IPS-NIHi11 (cell line): ENCODE measurements around the gene HPS4.
"Not testable (repeated sequence)": the region's sequence is repeated elsewhere in the genome, so short reads cannot be mapped to it uniquely, and the experiment has no call there.

Source experiments
- DNase-seq: peaks from one replicate; pipeline ENCODE4 v3.0.0; 2012; ENCODE audit warnings: mixed read lengths, low spot score

The HPS4 gene

DNA sequence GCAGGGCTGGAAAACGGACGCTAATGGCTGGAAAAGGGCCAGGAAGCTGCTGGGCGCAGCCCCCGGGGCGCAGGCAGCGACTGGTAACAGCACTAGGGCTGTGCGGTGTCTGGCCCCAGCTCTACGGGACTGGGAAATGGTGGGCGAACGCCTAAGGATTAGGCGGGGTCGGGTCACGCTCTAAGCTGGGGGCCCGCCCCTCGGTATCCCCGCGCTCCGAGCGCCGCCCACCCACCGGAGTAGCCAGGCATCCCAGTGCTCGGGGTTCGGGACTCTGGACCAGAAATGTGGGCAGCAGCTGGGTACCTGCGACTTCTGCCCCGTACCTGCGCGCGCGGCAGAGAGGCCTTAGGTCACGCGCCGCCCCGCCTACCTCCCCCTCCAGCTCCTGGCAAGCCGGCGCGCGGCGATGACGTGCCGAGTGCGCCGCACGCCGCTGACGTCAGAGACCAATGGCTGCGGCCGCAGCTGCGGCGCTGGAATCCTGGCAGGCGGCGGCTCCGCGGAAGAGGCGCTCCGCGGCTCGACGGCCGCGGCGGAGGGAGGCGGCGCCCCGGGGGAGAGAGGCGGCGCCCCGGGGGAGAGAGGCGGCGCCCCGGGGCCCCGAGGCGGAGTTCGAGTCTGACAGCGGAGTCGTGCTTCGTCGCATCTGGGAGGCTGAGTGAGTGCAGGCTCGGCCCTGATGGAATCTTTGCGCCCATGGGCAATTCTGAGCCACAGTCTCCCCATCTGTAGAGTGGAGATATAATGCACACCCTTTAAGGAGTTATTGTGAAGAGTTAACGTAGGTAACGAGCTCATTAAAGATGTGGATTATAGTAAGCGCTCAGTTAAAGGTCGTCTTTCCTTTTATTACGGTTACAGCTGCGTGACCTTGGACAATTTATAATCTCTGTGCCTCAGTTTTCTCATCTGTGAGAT lies at the start of gene HPS4, which contains the start of gene SRRD:
TSS of gene HPS4 (minus strand) at position 345 of the 921 bp plus-strand sequence. CDS start 2,021 bp downstream, outside the sequence.
TSS of gene SRRD (plus strand) at position 439 of the 921 bp plus-strand sequence. CDS start at position 453, 14 bp downstream.
- DNase-seq, result peak; percentile 98

DNA sequence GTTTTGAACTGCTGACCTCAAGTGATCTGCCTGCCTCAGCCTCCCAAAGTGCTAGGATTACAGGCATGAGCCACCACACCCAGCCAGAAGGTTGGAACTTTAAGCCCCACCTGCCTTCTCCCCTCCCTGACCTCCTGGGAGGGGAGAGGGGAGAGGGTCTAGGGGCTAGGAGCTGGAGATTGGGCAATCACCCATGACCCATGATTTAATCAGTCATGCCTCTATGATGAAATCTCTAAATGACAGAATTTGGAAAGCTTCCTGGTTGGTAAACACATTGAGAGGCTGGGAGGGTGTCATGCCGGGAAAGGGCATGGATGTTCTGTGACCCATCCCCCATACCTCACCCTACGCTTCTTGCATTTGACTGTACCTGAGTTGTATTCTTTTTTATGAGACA lies 45.8 kb upstream of the HPS4 start:
- DNase-seq, result no peak

DNA sequence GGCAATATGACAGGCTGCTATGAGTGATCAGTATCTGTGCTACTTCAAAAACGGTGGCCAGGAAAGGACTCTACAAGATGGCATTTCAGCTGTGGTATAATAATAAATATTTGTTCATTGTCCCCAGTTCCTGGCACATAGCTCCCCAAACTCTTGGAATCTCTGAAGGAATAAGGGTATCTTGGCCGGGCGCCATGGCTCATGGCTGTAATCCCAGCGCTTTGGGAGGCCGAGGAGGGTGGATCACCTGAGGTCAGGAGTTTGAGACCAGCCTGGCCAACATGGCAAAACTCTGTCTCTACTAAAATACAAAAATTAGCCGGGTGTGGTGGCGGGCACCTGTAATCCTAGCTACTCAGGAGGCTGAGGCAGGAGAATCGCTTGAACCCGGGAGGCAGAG lies 44.9 kb upstream of the HPS4 start:
- not testable (repeated sequence) for DNase-seq

DNA sequence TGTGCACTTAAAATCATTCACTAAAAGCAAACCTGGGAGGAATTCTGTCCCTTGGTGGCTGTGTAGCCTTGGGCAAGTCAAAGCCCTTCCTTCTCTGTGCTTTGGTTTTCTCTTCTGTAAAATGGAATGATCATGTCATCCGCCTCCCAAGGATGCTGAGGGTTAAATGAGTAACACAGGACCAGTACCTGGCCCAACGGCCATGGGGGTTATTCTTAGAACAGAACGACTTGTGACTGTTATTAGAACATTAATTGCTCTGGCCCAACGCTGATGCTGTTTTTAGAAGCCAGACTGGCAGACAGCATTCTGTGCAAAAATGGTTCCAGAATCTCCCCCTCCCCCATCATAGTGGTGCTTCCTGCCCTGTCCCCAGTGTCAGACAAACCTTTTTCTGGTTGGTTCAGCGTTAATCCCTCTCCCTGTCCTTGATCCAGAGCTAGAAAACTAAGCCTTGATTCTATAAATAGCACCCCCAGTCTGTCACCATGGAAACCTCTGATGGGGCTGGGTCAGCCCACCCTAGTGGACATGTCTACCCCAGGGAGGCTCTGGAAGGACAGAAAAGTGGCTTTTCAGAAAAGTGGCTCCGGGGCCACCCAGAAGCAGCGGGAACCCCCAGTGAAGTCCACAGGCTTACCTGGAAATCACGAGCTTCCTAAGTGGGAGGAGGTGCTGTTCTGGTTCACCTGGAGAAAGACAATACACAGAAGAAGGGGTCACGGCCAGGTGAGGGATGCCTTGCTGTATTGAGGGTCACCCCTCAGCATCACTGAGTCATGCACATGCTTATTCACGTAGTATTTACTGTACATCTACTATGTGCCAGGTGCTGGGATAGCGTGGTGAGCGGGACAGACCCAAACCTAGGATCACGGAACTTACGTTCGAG lies 44.2 kb upstream of the HPS4 start:
- no peak for DNase-seq

DNA sequence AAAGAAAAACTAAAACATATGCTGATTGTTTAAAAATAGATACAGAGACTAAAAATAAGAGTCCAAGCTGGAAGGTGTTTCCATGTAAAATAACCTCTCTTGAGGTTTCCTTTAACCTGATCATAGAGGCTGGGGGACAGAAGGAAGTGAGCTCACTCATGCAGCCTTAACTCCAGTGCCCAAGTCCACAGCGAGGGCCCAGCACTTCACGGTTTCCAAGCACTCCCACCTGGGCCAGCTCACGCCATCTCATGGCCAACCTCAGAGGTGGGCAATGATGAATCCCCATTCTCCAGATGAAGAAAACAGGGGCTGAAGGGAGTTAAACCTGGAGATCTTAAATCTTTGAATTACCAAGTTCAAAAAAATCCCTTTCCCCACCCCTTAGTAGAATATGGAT lies 43.6 kb upstream of the HPS4 start:
- no peak for DNase-seq

DNA sequence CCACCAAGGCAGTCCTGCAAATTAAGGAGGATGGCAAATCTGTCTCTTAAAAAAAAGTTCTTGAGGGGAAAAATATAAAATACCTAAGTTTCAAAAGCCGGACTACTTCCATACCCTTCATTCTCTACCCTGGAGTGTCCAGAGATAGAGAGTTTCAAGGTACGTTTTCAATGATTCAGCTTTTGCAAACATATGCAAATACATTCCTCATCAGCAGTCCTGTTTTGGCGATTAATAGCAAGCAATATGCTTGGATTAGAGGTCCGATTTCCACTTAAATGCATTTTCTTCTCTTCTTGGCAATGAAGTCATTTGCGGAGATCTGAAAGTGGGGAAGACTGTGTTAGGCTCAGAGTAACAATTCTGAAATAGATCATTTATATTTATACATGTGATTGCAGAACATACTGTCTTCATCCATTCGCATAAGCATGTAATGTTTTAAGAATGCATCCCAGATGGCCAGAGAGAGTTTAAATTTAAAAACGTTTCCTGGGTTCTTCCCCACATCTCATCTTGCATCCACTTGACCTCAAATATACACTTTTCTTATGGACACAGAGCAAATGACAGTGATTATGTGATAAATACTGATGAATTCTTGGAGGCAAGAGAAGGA lies 42.5 kb upstream of the HPS4 start:
- DNase-seq, result no peak

DNA sequence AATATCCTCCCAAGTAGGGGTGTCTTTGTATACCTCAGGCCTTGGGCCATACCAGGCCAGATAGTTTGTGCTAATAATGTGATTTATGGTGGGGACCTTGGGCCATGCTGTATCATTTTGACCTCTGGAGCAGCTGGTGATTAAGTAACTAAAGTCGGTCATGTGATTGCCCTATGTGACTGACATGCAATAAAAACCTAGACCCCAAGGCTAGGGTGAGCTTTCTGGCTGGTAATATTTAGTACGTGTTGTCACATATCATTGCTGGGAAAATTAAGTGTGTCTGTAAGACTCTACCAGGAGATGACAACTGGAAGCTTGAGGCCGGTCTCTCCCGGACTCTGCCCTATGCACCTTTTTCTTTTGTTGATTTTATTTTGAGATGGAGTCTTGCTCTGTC lies 41.3 kb upstream of the HPS4 start:
- DNase-seq, result no peak

DNA sequence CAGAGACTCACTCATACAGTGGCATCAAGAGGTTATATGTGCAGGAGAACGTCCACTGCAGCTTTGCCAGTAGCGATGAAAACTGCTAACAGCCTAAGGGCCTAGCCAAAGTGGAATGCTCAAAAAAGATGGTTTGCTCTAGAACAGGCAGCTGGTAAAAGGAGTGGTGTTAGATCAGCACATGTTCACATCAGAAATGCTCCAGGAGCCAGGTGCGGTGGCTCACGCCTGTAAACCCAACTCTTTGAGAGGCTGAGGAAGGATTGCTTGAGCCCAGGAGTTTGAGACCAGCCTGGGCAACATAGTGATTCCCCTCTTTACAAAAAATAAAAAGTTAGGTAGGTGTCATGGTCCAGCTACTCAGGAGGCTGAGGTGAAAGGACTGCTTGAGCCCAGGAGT lies 39.0 kb upstream of the HPS4 start:
- DNase-seq, result no peak

DNA sequence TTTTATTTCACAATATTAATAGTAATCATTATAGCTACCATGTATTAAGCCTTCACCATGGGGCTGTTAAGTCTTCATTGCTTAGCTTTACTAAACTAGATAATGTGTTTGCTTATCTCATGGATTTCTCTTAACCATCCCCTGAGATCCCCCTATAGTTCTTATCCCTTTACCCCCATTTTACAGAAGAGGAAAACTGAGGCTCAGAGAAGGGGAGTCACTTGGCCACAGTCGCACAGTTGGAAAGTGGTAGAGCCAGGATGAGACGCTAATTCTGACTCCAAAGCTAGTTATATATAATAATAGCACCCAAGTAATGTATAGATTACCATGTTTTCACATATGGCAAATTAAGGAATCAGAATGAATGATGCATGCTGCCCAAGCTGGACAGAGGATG lies 38.4 kb upstream of the HPS4 start:
- no peak for DNase-seq

DNA sequence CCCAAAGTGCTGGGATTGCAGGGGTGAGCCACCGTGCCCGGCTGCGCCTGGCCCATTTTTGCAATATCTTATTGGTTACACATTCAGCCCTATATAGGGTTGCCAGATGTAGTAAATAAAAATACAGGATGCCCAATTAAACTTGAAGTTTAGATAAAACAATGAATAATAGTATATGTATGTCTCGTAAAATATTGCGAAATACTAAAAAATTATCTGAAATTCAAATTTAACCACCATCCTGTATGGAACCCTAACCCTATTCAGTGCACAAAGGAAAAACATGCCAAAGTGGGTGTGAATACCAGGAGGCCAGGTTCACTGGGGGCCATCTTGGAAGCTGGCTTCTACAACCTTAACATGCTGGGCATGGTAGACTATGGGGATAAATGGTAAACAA lies 33.8 kb upstream of the HPS4 start:
- no peak for DNase-seq

DNA sequence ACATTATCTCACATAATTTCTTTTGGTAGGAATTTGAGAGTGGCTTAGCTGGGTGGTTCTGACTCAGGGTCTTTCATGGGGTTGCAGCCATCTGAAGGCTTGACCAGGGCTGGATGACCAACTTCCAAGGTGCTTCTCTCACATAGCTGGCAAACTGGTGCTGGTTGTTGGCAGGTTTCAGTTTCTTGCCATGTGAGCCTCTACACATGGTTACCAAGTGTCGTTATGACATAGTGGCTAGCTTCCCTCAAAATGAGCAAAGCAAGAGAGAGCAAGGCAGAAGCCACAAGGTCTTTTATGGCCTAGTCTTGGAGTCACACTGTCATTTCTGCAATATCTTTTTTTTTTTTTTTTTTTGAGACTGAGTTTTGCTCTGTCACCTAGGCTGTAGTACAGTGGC lies 32.9 kb upstream of the HPS4 start:
- no peak for DNase-seq

DNA sequence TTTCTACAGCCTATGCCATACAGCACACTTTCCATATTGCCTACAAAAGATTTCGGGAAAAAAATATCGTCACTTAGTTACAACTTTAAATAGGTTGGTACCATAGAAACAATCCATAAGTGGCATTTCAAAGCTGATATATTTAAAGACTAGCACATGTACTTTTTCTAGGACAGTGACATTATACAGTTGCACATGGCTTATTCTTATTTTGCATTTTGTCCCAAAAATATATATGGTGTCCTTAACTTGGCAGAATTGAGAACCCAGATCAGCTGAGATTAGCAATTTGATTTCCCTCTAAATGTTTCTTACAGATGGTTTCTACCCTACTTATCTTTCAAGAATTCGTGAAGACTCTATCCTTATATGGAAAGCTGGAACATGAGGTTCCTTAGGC lies 32.3 kb upstream of the HPS4 start:
- no peak for DNase-seq

DNA sequence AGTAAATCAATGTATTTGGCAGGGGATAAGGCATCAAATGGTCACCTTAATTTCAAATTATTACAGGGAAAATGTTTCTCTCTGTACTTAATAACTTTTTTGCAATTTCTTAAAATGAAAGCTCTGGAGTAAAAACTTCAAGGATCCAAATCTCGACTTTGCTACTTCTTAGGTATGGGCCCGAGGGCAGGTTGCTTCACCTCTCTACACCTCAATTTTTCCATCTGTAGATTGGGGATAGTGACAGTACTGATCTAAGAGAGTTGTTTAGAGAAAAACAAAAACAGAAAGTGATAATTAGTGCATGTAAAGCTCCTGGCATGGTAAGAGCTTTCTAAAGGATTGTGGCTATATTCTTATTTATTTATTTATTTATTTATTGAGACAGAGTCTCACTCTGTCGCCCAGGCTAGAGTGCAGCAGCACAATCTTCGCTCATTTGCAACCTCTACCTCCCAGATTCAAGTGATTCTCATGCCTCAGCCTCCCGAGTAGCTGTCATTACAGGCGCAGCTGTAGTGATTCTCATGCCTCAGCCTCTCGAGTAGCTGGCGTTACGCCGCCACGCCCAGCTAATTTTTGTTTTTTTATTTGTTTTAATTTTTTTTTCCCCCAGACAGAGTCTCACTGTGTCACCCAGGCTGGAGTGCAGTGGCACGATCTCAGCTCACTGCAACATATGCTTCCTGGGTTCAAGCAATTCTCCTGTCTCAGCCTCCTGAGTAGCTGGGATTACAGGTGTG lies 31.0 kb upstream of the HPS4 start:
- no peak for DNase-seq

DNA sequence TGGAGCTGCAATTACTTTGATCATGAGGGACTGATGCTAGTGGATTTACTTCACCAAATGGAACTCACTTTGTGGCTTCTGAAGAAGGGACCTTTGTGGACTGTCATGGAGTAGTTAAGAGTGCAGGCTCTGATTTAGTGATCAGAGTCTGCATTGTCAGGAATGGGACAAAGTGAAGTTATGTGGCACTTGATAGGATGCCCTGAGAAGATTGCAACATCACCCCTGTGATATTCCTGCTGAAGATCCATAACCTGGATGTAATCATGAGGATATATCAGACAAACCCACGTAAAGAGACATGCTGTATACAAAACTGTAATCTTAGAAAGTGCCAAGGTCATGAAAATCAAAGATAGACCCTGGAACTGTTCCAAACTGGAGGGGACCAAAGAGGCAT lies 30.3 kb upstream of the HPS4 start:
- DNase-seq, result no peak

DNA sequence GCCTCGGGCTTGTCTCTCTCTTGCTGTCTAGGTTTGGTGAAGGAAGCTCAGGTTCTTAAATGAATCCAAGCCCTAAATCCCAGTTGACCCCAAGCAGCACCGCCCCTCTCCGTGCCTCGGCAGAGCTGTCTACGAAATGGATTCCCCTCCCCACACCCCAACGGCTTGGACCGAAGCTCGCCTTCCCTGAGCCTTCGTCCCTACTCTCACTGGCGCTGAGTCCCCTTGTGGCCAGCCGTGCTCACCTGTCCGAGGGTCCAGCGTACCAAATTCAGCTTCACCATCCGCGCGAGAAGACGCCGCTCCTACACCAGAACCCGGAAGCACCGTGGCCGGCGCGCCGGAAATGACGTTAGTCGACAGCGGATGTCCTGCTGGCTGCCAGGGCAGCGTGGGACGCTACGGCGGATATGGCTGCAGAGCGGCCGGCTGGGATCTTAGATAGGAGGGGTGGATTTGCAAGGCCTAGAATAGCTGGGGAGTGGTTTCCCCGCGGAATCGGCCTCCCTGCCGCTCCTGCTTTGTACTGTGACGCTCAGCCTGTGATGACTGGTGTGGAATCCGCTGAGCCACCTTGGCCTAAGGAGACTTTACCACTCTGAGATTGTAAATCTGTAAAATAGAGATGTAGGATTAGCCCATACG lies 28.7 kb upstream of the HPS4 start, which contains the start of gene TFIP11:
TSS of gene TFIP11 (minus strand) at position 325 of the 645 bp plus-strand sequence. CDS start 2,201 bp downstream, outside the sequence.
- DNase-seq, result peak; percentile 99

DNA sequence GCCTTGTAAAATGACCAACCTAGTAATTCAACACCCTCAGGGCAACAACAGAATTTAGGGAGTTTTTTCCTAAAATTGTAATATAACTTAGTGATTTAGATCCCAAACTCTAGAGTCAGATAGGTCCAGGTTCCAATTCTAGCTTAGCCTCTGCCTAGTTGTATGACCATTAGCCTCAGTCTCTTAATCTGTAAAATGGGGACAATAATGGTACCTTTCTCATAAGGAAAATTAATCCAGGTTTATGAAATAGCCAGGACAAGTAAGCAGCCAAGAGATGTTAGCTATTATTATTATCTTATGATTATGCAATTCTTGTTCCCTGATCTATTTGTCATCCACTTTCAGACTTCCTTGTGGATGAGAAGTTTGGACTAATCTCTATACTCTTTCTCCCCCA lies 24.6 kb upstream of the HPS4 start:
- no peak for DNase-seq

DNA sequence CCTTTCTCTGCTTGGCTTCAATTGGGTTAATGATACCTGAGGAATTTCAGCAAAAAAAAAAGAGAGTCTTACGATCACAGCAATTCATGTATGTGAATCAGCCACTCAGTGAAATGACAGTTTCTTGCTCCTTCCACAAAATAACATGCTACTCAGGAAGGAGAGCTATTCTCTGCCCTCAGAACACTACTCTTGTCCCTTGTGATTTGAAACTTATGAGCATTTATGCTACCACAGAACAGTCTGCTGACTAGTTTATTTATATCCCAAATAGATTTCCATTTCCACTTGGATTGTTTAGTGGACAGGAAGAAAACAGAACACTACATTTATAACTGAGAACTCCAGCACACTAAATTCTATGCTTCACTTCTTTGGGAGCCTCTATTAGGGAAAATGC lies 20.2 kb upstream of the HPS4 start:
- no peak for DNase-seq

DNA sequence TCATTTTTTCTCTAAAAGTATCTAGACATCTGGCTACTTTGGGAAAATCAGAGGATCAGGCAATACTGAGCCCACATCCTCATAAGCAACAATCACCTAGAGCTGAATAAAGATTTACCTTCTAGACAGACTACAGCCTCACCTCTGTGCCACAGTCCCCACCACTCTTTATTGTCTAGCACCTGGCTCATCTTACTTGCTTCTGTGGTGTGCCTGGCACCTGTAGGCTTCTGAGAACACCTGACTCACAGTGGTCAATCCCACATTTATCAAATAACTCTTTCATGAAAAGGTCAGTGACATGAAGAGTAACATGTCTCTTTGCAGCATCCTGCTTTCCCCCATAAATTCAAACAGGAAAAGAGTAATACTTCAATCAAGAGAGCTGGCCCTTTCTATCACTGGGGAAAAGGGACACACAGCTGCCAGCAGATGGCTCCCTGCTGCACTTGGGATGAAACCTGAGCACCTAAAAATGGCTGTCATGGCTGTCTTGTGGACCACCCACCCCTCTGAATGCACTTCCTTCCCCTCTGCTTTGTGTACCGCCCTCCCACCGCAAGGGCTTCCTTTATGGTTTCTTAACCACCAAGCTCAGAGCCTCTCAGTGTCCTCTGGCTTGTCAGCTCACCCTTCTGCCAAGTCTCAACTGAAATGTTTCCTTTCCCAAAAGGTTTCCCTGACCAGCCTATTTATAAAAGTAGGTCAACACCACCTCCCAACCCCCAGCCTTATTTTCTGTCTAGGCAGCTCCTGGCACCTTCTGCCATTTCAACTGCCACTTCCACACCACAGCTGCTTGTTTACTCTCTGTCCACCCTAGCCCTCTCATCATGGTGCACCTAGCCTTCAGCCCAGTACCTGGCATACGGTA lies 19.3 kb upstream of the HPS4 start:
- peak; percentile 84 for DNase-seq

DNA sequence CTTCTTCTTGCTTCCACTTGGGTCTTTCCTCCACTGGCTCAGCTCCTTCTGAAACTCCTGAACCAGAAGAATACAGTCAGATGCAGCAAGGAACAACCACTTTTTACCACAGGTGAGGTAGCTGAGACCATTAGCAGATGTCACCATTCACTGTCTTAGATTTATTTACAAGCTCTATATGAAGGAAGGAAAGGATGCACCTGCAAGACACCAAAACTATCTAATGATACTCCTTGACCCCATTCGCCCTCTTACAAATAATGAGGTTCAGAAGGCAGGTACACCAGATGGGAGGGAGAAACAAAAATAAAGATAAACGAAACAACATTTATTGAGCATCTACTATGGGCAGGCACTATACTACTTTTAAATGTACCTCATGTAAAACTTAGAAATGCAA lies 18.4 kb upstream of the HPS4 start:
- DNase-seq, result no peak

DNA sequence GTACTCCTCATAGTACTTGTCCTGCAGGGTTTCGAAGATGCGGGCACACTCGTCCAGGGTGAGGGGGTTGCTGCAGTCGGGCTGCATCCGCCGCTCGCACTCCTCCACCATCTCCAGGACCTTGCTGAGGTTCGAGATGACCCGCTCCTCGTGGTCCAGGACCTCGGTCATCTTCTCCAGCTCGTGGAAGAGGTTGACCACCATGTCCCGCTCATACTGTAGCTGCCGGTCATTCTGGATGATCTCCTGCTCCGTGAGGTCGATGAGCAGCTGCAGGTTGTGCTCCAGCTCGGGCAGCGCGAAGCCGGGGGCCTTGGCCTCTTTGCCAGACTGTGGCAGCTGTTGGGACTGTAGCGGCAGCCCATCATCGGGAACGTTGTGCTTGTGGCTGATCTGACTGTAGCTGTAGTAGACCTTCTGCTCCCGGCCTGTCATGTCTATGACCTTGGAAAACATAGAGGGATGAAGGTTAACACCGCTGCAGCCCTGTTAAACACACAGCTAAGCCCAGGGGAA lies 15.7 kb upstream of the HPS4 start:
- DNase-seq, result no peak
